Activated naive CD8-positive, alpha-beta T cell (primary cell): ENCODE data around the gene ABI2.
"Not testable (repeated sequence)": the region's sequence is repeated elsewhere in the genome, so short reads cannot be mapped to it uniquely, and the experiment has no call there.

Experiments used
- H3K27ac Mint-ChIP-seq: one replicate; pipeline ENCODE4 v1.8.0; 2021; ENCODE audit warnings: mixed read lengths
- H3K27me3 Mint-ChIP-seq: one replicate; pipeline ENCODE4 v1.8.0; 2021; ENCODE audit warnings: mixed read lengths
- H3K36me3 Mint-ChIP-seq: one replicate; pipeline ENCODE4 v1.8.0; 2021; ENCODE audit warnings: mixed read lengths
- H3K4me1 Mint-ChIP-seq: one replicate; pipeline ENCODE4 v1.8.0; 2021; ENCODE audit warnings: low read depth, mixed read lengths
- H3K4me3 Mint-ChIP-seq: one replicate; pipeline ENCODE4 v1.8.0; 2021; ENCODE audit warnings: mild to moderate bottlenecking, mixed read lengths
- H3K9me3 Mint-ChIP-seq: one replicate; pipeline ENCODE4 v1.8.0; 2021; ENCODE audit warnings: low read depth, mixed read lengths

ABI2 gene

DNA sequence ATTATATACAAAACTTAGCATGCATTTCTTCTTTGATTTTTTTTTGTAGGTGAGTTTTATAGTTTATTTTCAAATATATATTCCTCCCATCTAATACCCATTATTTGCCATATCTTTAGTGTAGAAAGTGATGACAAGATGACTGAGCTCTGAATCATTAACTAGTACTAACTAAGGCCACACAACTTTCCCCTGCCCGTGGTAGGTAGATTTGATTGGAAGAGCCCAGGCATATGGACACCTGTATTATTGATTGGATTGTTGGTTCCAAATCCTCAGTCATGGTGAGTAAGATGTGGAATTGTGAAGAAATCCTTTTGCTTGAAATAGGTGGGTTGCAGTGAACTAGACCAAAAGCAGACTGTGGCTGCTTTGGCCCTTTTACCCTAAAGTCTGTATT is 54.8 kb downstream of the ABI2 start:
- Mint-ChIP-seq H3K36me3 (peaks cover 19% of the 10 kb centered on the region), H3K27ac (no peak overlapping the region), H3K4me3 (no peak overlapping the region), H3K9me3 (no peaks in the 10 kb centered on the region), H3K27me3 (no peaks in the 10 kb centered on the region), H3K4me1 (no peaks in the 10 kb centered on the region)

DNA sequence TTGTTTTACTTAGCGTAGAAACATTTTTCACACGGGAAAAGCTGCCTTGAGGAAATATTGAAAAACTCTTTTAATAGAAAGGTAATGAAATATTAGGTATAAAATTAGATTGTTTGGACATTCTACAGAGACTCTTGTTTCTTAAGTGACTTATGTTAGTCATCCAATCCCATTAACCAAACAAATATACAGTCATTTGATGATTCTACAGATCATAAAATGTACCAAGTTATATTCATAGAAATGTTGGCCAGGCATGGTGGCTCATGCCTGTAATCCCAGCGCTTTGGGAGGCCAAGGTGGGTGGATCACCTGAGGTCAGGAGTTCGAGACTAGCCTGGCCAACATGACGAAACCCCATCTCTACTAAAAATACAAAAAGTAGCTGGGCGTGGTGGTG is 60.0 kb downstream of the ABI2 start:
- peaks cover 15% of the 10 kb centered on the region for H3K36me3 Mint-ChIP-seq
- not testable (repeated sequence) for H3K4me3 Mint-ChIP-seq, H3K9me3 Mint-ChIP-seq, H3K27ac Mint-ChIP-seq, H3K27me3 Mint-ChIP-seq, H3K4me1 Mint-ChIP-seq

DNA sequence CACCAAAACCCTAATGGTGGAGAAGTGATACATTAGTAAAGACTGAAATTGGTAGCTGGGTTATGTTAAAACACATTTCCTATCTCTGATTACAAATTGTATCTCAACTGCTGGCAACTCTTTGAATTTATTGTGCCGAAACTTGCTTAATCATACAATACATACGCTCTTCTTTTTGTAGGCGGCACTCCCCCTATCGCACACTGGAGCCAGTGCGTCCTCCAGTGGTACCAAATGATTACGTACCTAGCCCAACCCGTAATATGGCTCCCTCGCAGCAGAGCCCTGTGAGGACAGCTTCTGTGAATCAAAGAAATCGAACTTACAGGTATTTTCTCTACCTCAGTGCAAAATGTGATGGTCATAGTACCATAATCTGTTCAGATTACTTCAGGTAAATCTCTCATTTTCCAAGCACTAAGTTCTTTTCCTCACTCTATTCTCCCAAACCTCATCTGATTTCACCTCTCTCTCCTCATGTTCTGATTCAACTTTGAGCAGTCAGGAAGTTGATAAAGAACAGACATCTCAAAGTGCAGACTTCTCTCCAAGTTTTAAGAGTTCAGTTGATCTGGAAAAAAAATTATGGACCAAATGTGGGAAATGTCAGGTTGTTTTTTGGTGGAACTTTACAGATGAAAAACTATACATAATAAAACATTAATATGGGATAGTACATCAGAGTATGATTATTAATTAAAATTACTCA is 66.5 kb downstream of the ABI2 start:
- Mint-ChIP-seq H3K4me3 (no peak overlapping the region), H3K36me3 (peaks cover 30% of the 10 kb centered on the region), H3K27me3 (no peaks in the 10 kb centered on the region), H3K27ac (no peak overlapping the region), H3K4me1 (peaks cover 3% of the 10 kb centered on the region), H3K9me3 (peaks cover 5% of the 10 kb centered on the region)

DNA sequence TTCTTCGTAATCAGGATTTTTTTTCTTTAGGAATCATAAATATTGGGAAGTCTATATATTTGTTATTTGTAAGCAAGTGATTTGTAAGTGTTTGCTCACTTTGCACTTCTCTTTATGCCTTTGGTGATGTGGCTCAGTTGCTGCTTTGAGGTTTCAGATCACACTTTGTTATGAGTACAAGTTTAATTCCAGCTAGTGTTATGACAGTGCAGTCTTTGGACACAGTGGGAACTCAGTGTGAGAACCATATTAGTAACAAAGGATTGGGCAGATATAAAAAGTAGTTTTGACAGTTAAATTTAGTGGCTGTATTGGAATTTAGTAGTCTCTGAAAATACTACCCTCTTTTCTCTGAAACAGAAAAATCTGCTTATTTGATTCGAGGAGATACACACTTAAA is 67.7 kb downstream of the ABI2 start:
- peaks cover 3% of the 10 kb centered on the region for H3K4me1 Mint-ChIP-seq
- H3K27me3 Mint-ChIP-seq, result no peaks in the 10 kb centered on the region
- H3K27ac Mint-ChIP-seq, result no peak overlapping the region
- H3K4me3 Mint-ChIP-seq, result no peak overlapping the region
- peaks cover 28% of the 10 kb centered on the region for H3K36me3 Mint-ChIP-seq
- H3K9me3 Mint-ChIP-seq, result peaks cover 5% of the 10 kb centered on the region

DNA sequence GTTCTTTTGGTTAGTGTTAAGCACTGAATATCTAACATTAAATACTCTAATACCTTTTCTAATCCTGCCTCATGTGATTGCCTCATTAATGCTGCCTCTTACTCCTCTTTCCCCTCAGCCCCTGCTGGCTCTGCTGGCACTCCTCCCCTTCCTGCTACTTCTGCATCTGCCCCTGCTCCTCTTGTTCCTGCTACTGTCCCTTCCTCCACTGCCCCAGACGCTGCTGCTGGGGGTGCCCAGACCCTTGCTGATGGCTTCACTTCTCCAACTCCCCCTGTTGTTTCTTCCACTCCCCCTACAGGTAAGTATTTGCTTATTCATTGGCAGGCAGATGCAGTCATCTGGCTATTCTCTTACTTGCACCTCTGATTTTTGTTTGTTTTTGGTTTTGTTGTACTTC is 68.5 kb downstream of the ABI2 start:
- Mint-ChIP-seq H3K9me3 (peaks cover 5% of the 10 kb centered on the region), H3K27me3 (no peaks in the 10 kb centered on the region), H3K4me1 (peaks cover 3% of the 10 kb centered on the region), H3K36me3 (peaks cover 28% of the 10 kb centered on the region), H3K27ac (no peak overlapping the region), H3K4me3 (no peak overlapping the region)

DNA sequence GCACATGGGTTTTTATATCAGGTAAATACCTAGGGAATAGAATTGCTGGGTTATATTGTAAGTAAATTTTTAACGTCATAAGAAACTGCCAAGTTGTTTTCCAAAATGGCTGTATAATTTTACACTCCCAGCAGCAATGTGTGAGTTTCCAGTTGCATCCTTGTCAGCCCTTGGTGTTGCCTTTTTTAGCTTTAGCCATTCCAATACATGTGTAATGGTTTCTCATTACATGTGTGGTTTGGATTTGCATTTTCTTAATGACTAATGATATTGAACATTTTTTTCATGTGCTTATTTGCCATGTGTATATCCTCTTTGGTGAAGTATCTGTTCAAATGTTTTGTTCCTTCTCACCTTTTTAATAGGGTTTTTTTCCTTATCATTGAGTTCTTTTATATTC is 70.8 kb downstream of the ABI2 start:
- no peaks in the 10 kb centered on the region for H3K27me3 Mint-ChIP-seq
- H3K27ac Mint-ChIP-seq, result no peak overlapping the region
- no peaks in the 10 kb centered on the region for H3K4me1 Mint-ChIP-seq
- H3K9me3 Mint-ChIP-seq, result peaks cover 5% of the 10 kb centered on the region
- H3K4me3 Mint-ChIP-seq, result no peak overlapping the region
- peaks cover 29% of the 10 kb centered on the region for H3K36me3 Mint-ChIP-seq

DNA sequence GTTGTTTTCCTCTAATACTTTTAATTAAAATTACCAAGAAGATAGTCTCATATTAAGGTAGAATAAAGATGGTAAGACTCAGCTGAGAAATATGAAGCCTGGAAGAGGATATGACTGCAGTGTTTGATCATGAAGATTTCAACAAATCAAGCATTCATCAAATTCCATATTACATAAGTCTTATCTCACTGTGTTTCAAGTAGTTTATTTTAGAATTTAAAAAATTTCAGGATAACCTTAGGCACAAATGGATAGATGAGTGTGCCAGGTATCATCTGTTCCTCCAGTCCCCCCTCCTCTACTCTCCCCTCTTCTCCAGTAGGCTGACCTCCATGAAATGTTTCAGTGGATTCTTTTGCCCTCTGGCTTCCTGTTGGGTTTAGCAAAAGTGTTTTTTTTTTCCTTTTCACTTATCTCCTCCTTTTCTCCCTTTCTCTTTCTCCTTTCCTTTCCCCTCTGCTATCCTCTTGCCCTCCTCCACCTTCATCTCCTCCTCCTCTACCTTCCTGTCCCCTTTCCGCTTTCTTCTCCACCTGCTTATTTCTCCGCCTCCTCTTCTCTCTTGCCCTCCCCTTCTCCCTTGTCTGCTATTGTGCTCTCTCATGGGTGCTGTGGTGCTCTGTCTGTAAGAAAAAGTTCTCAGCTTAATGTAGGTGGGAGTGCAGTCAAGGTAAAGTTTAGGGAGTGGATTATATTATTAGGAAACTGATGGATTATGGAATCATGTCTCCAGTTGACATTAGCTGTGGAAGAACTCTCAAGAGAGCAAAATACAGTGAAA is 72.8 kb downstream of the ABI2 start:
- Mint-ChIP-seq H3K9me3 (peaks cover 5% of the 10 kb centered on the region), H3K4me1 (no peaks in the 10 kb centered on the region), H3K4me3 (no peak overlapping the region), H3K36me3 (peaks cover 25% of the 10 kb centered on the region), H3K27me3 (no peaks in the 10 kb centered on the region), H3K27ac (no peak overlapping the region)

DNA sequence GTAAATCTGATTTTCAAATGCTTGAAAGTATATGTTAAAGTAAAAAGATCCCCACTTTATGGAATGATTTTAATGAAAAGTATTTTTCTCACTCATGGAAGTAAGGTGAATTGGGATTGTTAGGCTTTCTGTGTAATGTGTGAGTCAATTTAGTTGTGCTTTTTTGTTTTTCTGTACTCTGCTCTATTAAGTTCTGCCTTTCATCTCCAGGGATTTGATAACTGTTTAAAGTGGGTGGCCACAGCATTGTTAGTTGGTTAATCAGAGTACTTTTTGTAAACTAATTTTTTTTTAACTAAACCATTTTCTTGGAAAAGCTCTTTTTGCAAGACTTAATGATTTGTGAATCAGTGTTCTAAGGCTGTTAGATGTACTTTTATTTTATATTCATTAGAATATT is 76.8 kb downstream of the ABI2 start:
- Mint-ChIP-seq H3K27ac (no peak overlapping the region), H3K36me3 (peaks cover 30% of the 10 kb centered on the region), H3K4me1 (no peaks in the 10 kb centered on the region), H3K27me3 (no peaks in the 10 kb centered on the region), H3K9me3 (no peaks in the 10 kb centered on the region), H3K4me3 (no peak overlapping the region)

DNA sequence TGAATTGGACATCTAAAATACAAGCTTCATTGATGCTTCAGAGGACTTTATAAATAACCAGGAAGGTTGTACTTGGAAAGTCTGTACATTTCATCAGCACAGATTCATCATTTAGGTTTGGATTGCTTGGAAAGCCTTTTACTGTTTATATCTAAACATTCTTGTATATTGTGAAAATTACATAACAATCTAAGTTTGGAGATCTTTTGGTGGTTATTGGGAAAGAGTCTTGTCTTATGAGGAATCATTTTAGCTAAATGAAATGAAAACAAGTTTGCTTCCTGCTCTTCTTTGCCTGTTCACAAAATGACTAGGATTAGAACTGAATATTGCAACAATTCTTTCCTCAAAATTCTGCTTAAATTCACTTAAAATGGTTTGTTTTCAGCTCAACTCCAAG is 79.3 kb downstream of the ABI2 start:
- no peaks in the 10 kb centered on the region for H3K4me1 Mint-ChIP-seq
- H3K27me3 Mint-ChIP-seq, result no peaks in the 10 kb centered on the region
- H3K27ac Mint-ChIP-seq, result no peak overlapping the region
- H3K9me3 Mint-ChIP-seq, result no peaks in the 10 kb centered on the region
- H3K36me3 Mint-ChIP-seq, result peaks cover 33% of the 10 kb centered on the region
- H3K4me3 Mint-ChIP-seq, result no peak overlapping the region

DNA sequence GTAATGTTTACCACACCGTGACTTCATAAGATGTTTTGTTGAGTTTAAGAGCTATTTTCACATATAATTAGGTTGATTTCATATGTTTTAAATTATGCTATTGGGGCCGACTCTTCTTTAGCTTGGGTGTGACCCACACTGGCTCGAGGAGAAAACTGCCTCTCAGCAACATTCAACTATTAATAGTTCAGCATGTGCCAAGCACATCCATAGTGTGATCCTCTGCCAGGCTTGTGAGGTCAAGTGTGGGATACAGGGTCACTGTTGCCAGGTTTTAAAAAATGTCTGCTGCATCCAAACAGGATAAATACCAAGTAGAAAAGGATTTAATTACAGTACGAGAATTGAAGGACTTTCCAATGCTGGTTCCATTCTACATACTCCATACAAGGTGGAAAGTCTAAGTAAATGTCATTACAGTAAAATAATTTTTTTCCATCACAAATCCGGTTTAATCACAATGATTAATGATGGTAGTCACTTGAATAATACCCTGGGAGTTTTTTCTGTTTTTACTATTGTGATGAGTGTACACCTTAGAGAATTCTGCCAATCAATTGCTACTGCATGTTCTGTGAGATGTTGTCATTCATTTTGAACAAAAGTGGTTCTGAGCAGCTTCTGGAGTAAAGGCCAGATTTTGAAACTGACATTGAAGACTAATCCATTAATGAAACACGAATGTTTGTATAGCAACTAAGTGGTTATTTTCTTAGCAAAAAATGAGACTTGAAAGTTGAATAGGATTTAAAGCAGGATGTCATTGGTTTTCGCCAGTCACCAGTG is 84.5 kb downstream of the ABI2 start:
- H3K36me3 Mint-ChIP-seq, result peaks cover 32% of the 10 kb centered on the region

DNA sequence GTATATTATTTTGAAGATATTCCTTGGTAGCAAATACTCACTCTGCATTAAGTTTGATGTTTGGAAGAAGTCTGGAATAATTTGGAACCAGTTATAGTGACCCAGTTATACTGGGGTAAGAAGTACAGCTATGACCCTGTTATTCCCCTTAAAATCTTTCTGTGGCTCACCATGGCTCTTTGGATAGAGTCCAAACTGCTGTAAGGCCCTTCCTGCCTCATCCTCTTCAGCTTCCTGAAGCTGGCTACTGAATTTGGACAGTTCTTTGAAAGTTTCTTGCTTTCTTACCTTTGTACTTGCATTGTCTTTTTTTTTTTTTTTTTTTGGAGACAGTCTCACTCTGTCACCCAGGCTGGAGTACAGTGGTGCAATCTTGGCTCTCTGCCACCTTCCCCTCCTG is 85.6 kb downstream of the ABI2 start:
- no peak overlapping the region for H3K4me3 Mint-ChIP-seq
- no peaks in the 10 kb centered on the region for H3K4me1 Mint-ChIP-seq
- peaks cover 10% of the 10 kb centered on the region for H3K9me3 Mint-ChIP-seq
- H3K27me3 Mint-ChIP-seq, result no peaks in the 10 kb centered on the region
- H3K36me3 Mint-ChIP-seq, result peaks cover 42% of the 10 kb centered on the region
- H3K27ac Mint-ChIP-seq, result no peak overlapping the region

More for the DNA sequence above, 84.5 kb downstream of the ABI2 start:
- Mint-ChIP-seq H3K27ac (no peak overlapping the region), H3K4me3 (no peak overlapping the region), H3K27me3 (no peaks in the 10 kb centered on the region), H3K9me3 (peaks cover 2% of the 10 kb centered on the region), H3K4me1 (no peaks in the 10 kb centered on the region)

DNA sequence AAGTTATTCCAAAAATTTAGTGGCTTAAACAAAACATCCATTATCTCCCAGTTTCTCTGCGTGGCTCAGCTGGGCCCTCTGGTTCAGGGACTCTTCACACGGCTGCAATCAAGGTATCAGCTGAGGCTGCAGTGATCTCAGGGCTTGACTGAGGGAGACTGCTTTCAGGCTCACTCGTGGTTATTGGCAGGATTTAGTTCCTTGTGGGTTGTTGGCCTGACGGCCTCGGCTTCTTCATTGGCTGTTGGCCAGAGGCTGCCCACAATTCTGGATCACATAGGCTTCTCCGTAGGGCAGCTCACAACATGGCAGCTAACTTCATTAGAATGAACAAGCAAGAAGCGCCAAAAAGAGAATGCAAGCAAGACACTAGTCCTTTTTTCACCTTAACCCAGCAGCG is 90.1 kb downstream of the ABI2 start:
- no peaks in the 10 kb centered on the region for H3K4me1 Mint-ChIP-seq
- H3K4me3 Mint-ChIP-seq, result no peak overlapping the region
- H3K9me3 Mint-ChIP-seq, result peaks cover 10% of the 10 kb centered on the region
- no peak overlapping the region for H3K27ac Mint-ChIP-seq
- H3K36me3 Mint-ChIP-seq, result peaks cover 40% of the 10 kb centered on the region
- H3K27me3 Mint-ChIP-seq, result no peaks in the 10 kb centered on the region

DNA sequence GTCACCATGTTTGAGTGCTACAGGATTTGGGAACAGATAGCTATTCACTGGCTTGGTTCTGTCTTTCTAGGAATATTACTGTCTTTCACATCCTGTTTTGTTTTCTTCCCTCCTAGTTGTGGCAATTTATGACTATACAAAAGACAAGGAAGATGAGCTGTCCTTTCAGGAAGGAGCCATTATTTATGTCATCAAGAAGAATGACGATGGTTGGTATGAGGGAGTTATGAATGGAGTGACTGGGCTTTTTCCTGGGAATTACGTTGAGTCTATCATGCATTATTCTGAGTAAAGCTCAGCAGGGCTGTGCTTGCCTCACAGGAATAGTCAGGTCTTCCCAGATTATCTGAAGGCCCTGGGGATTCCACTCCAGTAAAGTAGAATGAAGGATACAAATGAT is 98.9 kb downstream of the ABI2 start:
- no peak overlapping the region for H3K27ac Mint-ChIP-seq
- H3K9me3 Mint-ChIP-seq, result no peaks in the 10 kb centered on the region
- H3K36me3 Mint-ChIP-seq, result peaks cover 25% of the 10 kb centered on the region
- no peak overlapping the region for H3K4me3 Mint-ChIP-seq
- no peaks in the 10 kb centered on the region for H3K27me3 Mint-ChIP-seq
- H3K4me1 Mint-ChIP-seq, result no peaks in the 10 kb centered on the region

DNA sequence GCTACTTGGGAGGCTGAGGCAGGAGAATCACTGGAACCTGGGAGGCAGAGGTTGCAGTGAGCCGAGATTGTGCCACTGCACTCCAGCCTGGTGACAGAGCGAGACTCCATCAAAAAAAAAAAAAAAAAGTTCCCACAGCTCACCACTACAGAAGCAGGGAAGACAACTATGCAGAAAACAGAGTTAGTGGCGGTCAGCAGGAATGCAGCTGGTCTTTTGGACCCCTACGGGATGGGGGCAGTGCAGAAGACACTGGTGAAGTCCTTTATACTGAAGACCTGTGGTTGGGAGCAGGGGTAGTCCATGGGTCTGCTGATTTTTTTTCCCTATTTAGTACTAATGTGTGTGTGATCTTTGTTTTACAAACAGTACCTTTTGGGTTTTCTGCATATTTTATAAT is 101.4 kb downstream of the ABI2 start:
- H3K4me1 Mint-ChIP-seq, H3K27ac Mint-ChIP-seq, H3K9me3 Mint-ChIP-seq, H3K27me3 Mint-ChIP-seq, H3K4me3 Mint-ChIP-seq: not testable (repeated sequence)
- H3K36me3 Mint-ChIP-seq, result peaks cover 19% of the 10 kb centered on the region
